Body of pancreas (tissue), 4 donors: ENCODE results near the gene PSMD6.

Source experiments
- CTCF ChIP-seq, 7 experiments: fragments of 450-650 bp in 4 of 7; fragments of 200-600 bp in 3 of 7; sonication (generic) in 3 of 7; IDR thresholded peaks; one replicate each; pipeline ENCODE4 v1.5.1; 2016 to 2019; ENCODE audit warnings: antibody characterized with exemption in 7 of 7
- POLR2A ChIP-seq, 3 donors: fragments of 450-650 bp; IDR thresholded peaks; one replicate each; pipeline ENCODE4 v1.6.1; 2016; ENCODE audit warnings: antibody characterized with exemption in 3 of 3, mild to moderate bottlenecking in 2 of 3

GRCh38 chr3:64046592-64046991, 23.3 kb upstream of the PSMD6 start:
- TF ChIP-seq CTCF (IDR thresholded peaks at IDR 0.05) (no peak), POLR2A (IDR thresholded peaks at IDR 0.05) (no peak)
